Prostate gland (tissue), 2 donors: ENCODE results near the gene LMNB1. TPM values are rescaled to one million over a fixed set of nuclear protein-coding genes. Genes with fewer than 3 reads are reported as not detected.

Source experiments
- DNase-seq: peaks from one replicate; pipeline ENCODE4 v3.0.0-alpha.2; 2019; ENCODE audit warnings: low spot score
- H3K27ac ChIP-seq, 2 donors: fragments of 200-600 bp; sonication (generic); 2 replicates each; pipeline ENCODE4 v1.5.1; 2017 to 2019
- H3K27me3 ChIP-seq: fragments of 200-600 bp; sonication (generic); replicated peaks from 2 replicates; pipeline ENCODE4 v1.5.1; 2019; ENCODE audit not compliant: insufficient read depth
- H3K36me3 ChIP-seq, 2 donors: fragments of 200-600 bp; sonication (generic); 1 replicate in 1 of 2; 2 replicates in 1 of 2; pipeline versions ENCODE4 v1.5.1 to v1.8.1; 2017 to 2019
- H3K4me1 ChIP-seq: fragments of 200-600 bp; sonication (generic); replicated peaks from 2 replicates; pipeline ENCODE4 v1.5.1; 2019
- H3K4me3 ChIP-seq, 2 donors: fragments of 200-600 bp; sonication (generic); 2 replicates each; pipeline ENCODE4 v1.5.1; 2017 to 2019
- H3K9me3 ChIP-seq: fragments of 200-600 bp; sonication (generic); 2 replicates; pipeline ENCODE4 v1.5.1; 2017
- CTCF ChIP-seq, 4 experiments: fragments of 200-600 bp in 2 of 4; fragments of 450-650 bp in 2 of 4; sonication (generic) in 2 of 4; IDR thresholded peaks; 1 replicate in 3 of 4; 2 replicates in 1 of 4; pipeline ENCODE4 v1.5.1; 2016 to 2019; ENCODE audit warnings: antibody characterized with exemption in 4 of 4, mild to moderate bottlenecking in 2 of 4, moderate library complexity in 2 of 4
- POLR2A ChIP-seq: fragments of 450-650 bp; IDR thresholded peaks from one replicate; pipeline ENCODE4 v1.6.1; 2016; ENCODE audit warnings: antibody characterized with exemption, mild to moderate bottlenecking
- POLR2AphosphoS5 ChIP-seq: sonication (generic); formaldehyde crosslinking; IDR thresholded peaks from one replicate; pipeline ENCODE4 v1.6.1; 2017; ENCODE audit warnings: antibody characterized with exemption
- WGBS: methylation state at CpG from one replicate; pipeline ENCODE4 v1.1.5; 2018; 5-methylcytosine and 5-hydroxymethylcytosine counted together
- intact Hi-C: fragments of 100-400 bp; cut with DNase I; formaldehyde crosslinking; loops from one replicate; pipeline ENCODE4 v1.14.2; 2022
- total RNA-seq, 2 donors: library from RNA; depleted of rRNA; stranded (reverse); fragments of >200 nt; gene quantifications; one replicate each; pipeline ENCODE4 v1.1.0, GENCODE V29; 2016

The LMNB1 gene
- total RNA-seq, 2 donors from 2014 or later: 11.5 to 12.2 TPM

GRCh38 chr5:126857472-126858410 is 80.8 kb downstream of the LMNB1 start:
- Histone ChIP-seq H3K4me1 (no peaks in the 10 kb centered on the region), H3K36me3 (no peaks in the 10 kb centered on the region), H3K27me3 (no peaks in the 10 kb centered on the region), H3K27ac (no peak overlapping the region), H3K9me3 (no peaks in the 10 kb centered on the region), H3K4me3 (no peak overlapping the region)
- intact Hi-C loops: no loop called here
- DNase-seq: no peak
- WGBS: 60% methylated on average over 12 of the region's 13 CpGs
- TF ChIP-seq POLR2AphosphoS5: no peak
- no peak for TF ChIP-seq CTCF (IDR thresholded peaks at IDR 0.05)
- no peak for TF ChIP-seq POLR2A

- Histone ChIP-seq H3K36me3 (no peaks in the 10 kb centered on the region), H3K9me3 (no peaks in the 10 kb centered on the region), H3K27me3 (no peaks in the 10 kb centered on the region), H3K4me1 (no peaks in the 10 kb centered on the region), H3K4me3 (no peak overlapping the region), H3K27ac (no peak overlapping the region)
- no peak for DNase-seq
- TF ChIP-seq POLR2AphosphoS5: no peak
- no peak for TF ChIP-seq CTCF (IDR thresholded peaks at IDR 0.05)
- TF ChIP-seq POLR2A: no peak
- WGBS: 79% methylated on average over 11 of the region's 11 CpGs
- intact Hi-C loops: no loop called here
Measured at GRCh38 chr5:126858441-126858840, 81.5 kb downstream of the LMNB1 start.

GRCh38 chr5:126863402-126863801 is 86.5 kb downstream of the LMNB1 start:
- no peaks in the 10 kb centered on the region for H3K9me3 ChIP-seq
- WGBS: 95% methylated on average over 4 of the region's 4 CpGs
- H3K4me3 ChIP-seq: no peak overlapping the region
- intact Hi-C loops: no loop called here
- no peak for DNase-seq
- H3K36me3 ChIP-seq: no peaks in the 10 kb centered on the region
- H3K4me1 ChIP-seq: no peaks in the 10 kb centered on the region
- H3K27me3 ChIP-seq: no peaks in the 10 kb centered on the region
- TF ChIP-seq POLR2A (no peak), POLR2AphosphoS5 (no peak), CTCF (IDR thresholded peaks at IDR 0.05) (no peak)
- H3K27ac ChIP-seq: no peak overlapping the region

GRCh38 chr5:126864042-126864688 is 87.2 kb downstream of the LMNB1 start:
- TF ChIP-seq POLR2A (no peak), CTCF (IDR thresholded peaks at IDR 0.05) (no peak), POLR2AphosphoS5 (no peak)
- no peaks in the 10 kb centered on the region for H3K4me1 ChIP-seq
- WGBS: 95% methylated on average over 22 of the region's 22 CpGs
- no peak overlapping the region for H3K4me3 ChIP-seq
- DNase-seq: no peak
- H3K36me3 ChIP-seq: no peaks in the 10 kb centered on the region
- H3K9me3 ChIP-seq: no peaks in the 10 kb centered on the region
- intact Hi-C loops: no loop called here
- no peak overlapping the region for H3K27ac ChIP-seq
- no peaks in the 10 kb centered on the region for H3K27me3 ChIP-seq
